ENCODE data around the gene POLD1.

The POLD1 gene

DNA sequence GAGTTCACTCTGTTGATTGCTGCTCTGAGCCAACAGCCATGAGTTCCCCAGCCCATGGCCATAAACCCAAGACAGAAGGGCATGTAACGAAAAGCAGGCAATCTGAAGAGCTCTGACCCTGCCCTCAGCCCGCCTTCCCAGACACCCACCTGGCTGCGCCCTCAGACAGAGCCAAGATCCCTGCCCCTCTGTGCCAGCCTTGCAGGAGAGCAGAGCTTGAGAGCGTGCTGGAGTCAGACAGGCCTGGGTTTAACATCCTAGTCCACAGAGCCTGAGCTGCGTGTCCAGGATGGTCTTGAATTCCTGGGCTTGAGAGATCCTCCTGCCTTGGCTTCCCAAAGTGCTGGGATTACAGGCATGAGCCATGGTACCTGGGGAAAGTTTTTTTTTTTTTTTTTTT is 73.2 kb downstream of the POLD1 start:
- TF ChIP-seq, protein P1, sequence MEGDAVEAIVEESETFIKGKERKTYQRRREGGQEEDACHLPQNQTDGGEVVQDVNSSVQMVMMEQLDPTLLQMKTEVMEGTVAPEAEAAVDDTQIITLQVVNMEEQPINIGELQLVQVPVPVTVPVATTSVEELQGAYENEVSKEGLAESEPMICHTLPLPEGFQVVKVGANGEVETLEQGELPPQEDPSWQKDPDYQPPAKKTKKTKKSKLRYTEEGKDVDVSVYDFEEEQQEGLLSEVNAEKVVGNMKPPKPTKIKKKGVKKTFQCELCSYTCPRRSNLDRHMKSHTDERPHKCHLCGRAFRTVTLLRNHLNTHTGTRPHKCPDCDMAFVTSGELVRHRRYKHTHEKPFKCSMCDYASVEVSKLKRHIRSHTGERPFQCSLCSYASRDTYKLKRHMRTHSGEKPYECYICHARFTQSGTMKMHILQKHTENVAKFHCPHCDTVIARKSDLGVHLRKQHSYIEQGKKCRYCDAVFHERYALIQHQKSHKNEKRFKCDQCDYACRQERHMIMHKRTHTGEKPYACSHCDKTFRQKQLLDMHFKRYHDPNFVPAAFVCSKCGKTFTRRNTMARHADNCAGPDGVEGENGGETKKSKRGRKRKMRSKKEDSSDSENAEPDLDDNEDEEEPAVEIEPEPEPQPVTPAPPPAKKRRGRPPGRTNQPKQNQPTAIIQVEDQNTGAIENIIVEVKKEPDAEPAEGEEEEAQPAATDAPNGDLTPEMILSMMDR (IDR thresholded peaks at IDR 0.05): no peak

DNA sequence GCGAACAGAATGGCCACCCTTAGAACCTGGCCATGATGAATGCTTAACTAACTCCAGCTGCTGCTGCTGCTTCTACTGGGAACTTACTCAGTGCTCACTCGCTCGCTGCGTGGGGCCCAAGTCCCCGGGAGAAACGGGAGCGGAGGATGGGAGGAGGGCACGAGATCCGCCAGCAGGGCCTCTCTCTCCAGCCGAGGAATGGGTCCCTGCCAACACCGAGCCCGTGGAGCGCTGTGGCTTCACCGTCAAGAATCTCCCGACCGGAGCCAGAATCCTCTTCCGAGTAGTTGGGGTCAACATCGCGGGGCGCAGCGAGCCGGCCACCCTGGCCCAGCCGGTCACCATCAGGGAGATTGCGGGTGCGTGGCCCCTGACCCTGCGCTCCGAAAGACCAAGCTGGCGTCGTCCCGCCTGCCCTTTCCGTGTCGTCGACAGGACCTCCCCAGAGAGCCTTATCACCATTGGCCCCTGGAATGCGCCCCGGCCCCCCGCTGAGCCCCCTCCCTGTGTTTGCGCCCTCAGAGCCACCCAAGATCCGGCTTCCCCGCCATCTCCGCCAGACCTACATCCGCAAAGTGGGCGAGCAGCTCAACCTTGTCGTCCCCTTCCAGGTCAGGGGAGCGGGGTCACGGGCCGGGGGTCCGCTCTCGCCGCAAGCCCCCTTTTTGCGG is 74.4 kb downstream of the POLD1 start:
- Histone ChIP-seq H3K27me3 (peaks cover 53% of the 10 kb centered on the region), H3K9me3 (no peaks in the 10 kb centered on the region), H3K4me1 (ENCODE audit: control insufficient read depth in 1 of 2, insufficient read depth in 1 of 2, low read depth in 1 of 2, low read length in 1 of 2) (no peaks in the 10 kb centered on the region), H3K27ac (no peak overlapping the region), H3K36me3 (no peaks in the 10 kb centered on the region), H3K4me3 (ENCODE audit: low read depth in 1 of 2, low read length in 1 of 2) (no peak overlapping the region)
- TF ChIP-seq, protein P1 (IDR thresholded peaks at IDR 0.05): no peak

More for the DNA sequence above, 73.2 kb downstream of the POLD1 start:
- Histone ChIP-seq H3K36me3 (no peaks in the 10 kb centered on the region), H3K4me3 (ENCODE audit: low read depth in 1 of 2, low read length in 1 of 2) (no peak overlapping the region), H3K4me1 (ENCODE audit: control insufficient read depth in 1 of 2, insufficient read depth in 1 of 2, low read depth in 1 of 2, low read length in 1 of 2) (no peaks in the 10 kb centered on the region), H3K9me3 (no peaks in the 10 kb centered on the region), H3K27ac (no peak overlapping the region), H3K27me3 (peaks cover 53% of the 10 kb centered on the region)

DNA sequence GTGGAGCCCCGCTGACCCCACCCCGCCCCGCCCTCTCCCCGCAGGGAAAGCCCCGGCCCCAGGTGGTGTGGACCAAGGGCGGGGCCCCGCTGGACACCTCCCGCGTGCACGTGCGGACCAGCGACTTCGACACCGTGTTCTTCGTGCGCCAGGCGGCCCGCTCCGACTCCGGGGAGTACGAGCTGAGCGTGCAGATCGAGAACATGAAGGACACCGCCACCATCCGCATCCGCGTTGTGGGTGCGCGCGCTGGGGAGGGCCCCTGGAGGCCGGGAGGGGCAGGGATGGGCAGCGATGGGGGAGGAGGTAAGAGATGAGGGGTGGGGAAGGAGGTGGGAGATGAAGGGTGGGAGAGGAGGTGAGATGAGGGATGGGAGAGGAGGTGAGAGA is 74.9 kb downstream of the POLD1 start:
- no peak overlapping the region for H3K27ac ChIP-seq
- no peak overlapping the region for H3K4me3 ChIP-seq (ENCODE audit: low read depth in 1 of 2, low read length in 1 of 2)
- no peaks in the 10 kb centered on the region for H3K36me3 ChIP-seq
- H3K9me3 ChIP-seq: no peaks in the 10 kb centered on the region
- TF ChIP-seq, protein P1 (IDR thresholded peaks at IDR 0.05): no peak
- H3K4me1 ChIP-seq (ENCODE audit: control insufficient read depth in 1 of 2, insufficient read depth in 1 of 2, low read depth in 1 of 2, low read length in 1 of 2): no peaks in the 10 kb centered on the region
- peaks cover 53% of the 10 kb centered on the region for H3K27me3 ChIP-seq

DNA sequence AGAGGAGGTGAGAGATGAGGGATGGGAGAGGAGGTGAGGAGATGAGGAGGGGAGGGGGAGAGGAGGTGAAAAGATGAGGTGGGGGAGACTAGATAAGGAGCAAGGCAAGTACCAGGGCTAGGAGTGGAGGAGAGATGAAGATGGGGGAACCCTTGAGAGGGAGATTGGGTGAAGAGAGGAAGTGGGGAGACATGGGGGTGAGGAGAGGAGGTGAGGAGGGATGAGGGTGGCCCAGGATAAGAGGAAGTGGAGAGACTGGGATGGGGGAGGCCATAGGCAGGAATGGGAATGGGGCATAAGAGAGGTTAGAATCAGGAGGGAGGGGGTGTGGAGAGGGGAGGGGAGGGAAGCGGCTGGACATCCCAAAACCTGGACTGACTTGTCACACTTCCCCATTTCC is 75.5 kb downstream of the POLD1 start:
- Histone ChIP-seq H3K4me1 (ENCODE audit: control insufficient read depth in 1 of 2, insufficient read depth in 1 of 2, low read depth in 1 of 2, low read length in 1 of 2) (no peaks in the 10 kb centered on the region), H3K4me3 (ENCODE audit: low read depth in 1 of 2, low read length in 1 of 2) (no peak overlapping the region), H3K27ac (no peak overlapping the region), H3K27me3 (peaks cover 53% of the 10 kb centered on the region), H3K9me3 (no peaks in the 10 kb centered on the region), H3K36me3 (no peaks in the 10 kb centered on the region)
- TF ChIP-seq, protein P1 (IDR thresholded peaks at IDR 0.05): no peak

DNA sequence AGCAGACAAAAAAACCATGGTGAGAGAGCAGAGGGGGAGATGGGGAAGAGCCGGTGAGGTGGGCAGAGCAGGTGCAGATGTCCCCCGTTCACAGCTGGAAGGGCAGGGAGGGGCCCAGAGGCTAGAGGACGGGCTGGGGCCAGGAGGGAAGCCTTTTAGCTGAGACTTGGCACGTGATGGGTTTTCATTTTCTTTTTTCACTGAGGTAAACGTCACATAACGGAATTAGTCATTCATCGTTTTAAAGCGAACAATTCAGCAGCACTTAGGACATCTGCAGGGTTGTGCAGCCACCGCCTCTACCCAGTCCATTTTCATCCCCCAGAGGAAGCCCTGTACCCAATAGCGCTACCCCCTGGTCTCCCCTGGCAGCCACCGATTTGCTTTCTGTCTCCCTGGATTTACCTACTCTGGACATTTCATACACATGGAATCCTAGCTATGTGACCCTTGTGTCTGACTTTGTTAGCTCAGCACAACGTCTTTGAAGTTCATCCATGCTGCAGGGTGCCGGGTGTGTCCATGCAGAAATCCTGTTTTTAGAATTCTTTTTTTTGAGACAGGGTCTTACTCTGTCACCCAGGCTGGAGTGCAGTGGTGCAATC is 76.1 kb downstream of the POLD1 start:
- peaks cover 53% of the 10 kb centered on the region for H3K27me3 ChIP-seq
- TF ChIP-seq, protein P1 (IDR thresholded peaks at IDR 0.05): no peak
- no peaks in the 10 kb centered on the region for H3K36me3 ChIP-seq
- H3K9me3 ChIP-seq: no peaks in the 10 kb centered on the region
- H3K27ac ChIP-seq: no peak overlapping the region
- H3K4me3 ChIP-seq (ENCODE audit: low read depth in 1 of 2, low read length in 1 of 2): no peak overlapping the region
- H3K4me1 ChIP-seq (ENCODE audit: control insufficient read depth in 1 of 2, insufficient read depth in 1 of 2, low read depth in 1 of 2, low read length in 1 of 2): no peaks in the 10 kb centered on the region

Data from neutrophil (primary cell).